ENCODE results near the gene VIL1.

Gene VIL1

GRCh38 chr2:218482651-218483050 lies 63.7 kb downstream of the VIL1 start:
- H3K4me1 ChIP-seq: no peaks in the 10 kb centered on the region
- H3K27ac ChIP-seq: no peak overlapping the region
- H3K27me3 ChIP-seq: no peaks in the 10 kb centered on the region
- peaks cover 29 to 81% (median 39%) of the 10 kb centered on the region in 3 donors for H3K36me3 ChIP-seq
- no peak for DNase-seq
- intact Hi-C loops (cut with DNase I; ENCODE audit: low total_unique reads): no loop called here
- no peaks in the 10 kb centered on the region for H3K9me3 ChIP-seq
- TF ChIP-seq CTCF (IDR thresholded peaks at IDR 0.05): no peak
- no peak overlapping the region for H3K4me3 ChIP-seq

- Histone ChIP-seq H3K27me3 (no peaks in the 10 kb centered on the region), H3K36me3 (peaks cover 31 to 82% (median 47%) of the 10 kb centered on the region in 3 donors), H3K4me3 (no peak overlapping the region), H3K27ac (no peak overlapping the region), H3K9me3 (no peaks in the 10 kb centered on the region), H3K4me1 (no peaks in the 10 kb centered on the region)
- no peak for TF ChIP-seq CTCF (IDR thresholded peaks at IDR 0.05)
- DNase-seq: no peak
- intact Hi-C loops (cut with DNase I; ENCODE audit: low total_unique reads): no loop called here
These were observed 67.2 kb downstream of the VIL1 start for GRCh38 chr2:218485986-218486667.

- H3K27me3 ChIP-seq: no peaks in the 10 kb centered on the region
- H3K36me3 ChIP-seq: peaks cover 16 to 48% (median 32%) of the 10 kb centered on the region in 3 donors
- no peaks in the 10 kb centered on the region for H3K4me1 ChIP-seq
- no peak overlapping the region for H3K4me3 ChIP-seq
- no peak for TF ChIP-seq CTCF (IDR thresholded peaks at IDR 0.05)
- no peak for DNase-seq
- no peaks in the 10 kb centered on the region for H3K9me3 ChIP-seq
- intact Hi-C loops (cut with DNase I; ENCODE audit: low total_unique reads): no loop called here
- no peak overlapping the region for H3K27ac ChIP-seq
These were observed 81.7 kb downstream of the VIL1 start for GRCh38 chr2:218500501-218501060.

GRCh38 chr2:218501665-218502064 lies 82.7 kb downstream of the VIL1 start:
- Histone ChIP-seq H3K27ac (no peak overlapping the region), H3K4me1 (no peaks in the 10 kb centered on the region), H3K4me3 (no peak overlapping the region), H3K9me3 (no peaks in the 10 kb centered on the region), H3K36me3 (peaks cover 11 to 37% (median 23%) of the 10 kb centered on the region in 3 donors), H3K27me3 (no peaks in the 10 kb centered on the region)
- intact Hi-C loops (cut with DNase I; ENCODE audit: low total_unique reads): no loop called here
- no peak for TF ChIP-seq CTCF (IDR thresholded peaks at IDR 0.05)
- DNase-seq: no peak
